Neuronal stem cell (in vitro differentiated cells): ENCODE data around the gene MYO10.

Experiments
- DNase-seq: peaks from one replicate; pipeline ENCODE4 v3.0.0-alpha.2; 2013; ENCODE audit warnings: low spot score
- H2AFZ ChIP-seq: one replicate; pipeline ENCODE4 v1.6.1; 2013; ENCODE audit warnings: mild to moderate bottlenecking, low read length, inconsistent platforms
- H2AK5ac ChIP-seq: 2 replicates; pipeline ENCODE4 v1.6.1; 2013; ENCODE audit warnings: low read depth, mild to moderate bottlenecking, inconsistent platforms, low read length, moderate library complexity, mixed read lengths
- H2BK120ac ChIP-seq: 2 replicates; pipeline ENCODE4 v1.6.1; 2013; ENCODE audit warnings: low read depth, mild to moderate bottlenecking, inconsistent platforms, low read length, moderate library complexity, mixed read lengths
- H2BK12ac ChIP-seq: one replicate; pipeline ENCODE4 v1.6.1; 2013; ENCODE audit warnings: low read length, inconsistent platforms
- H2BK15ac ChIP-seq: 2 replicates; pipeline ENCODE4 v1.6.1; 2013; ENCODE audit warnings: mild to moderate bottlenecking, low read length, inconsistent platforms, mixed read lengths
- H2BK5ac ChIP-seq: one replicate; pipeline ENCODE4 v1.6.1; 2013; ENCODE audit warnings: inconsistent platforms, mild to moderate bottlenecking, low read length, moderate library complexity
- H3K14ac ChIP-seq: one replicate; pipeline ENCODE4 v1.6.1; 2013; ENCODE audit warnings: low read length, inconsistent platforms
- H3K18ac ChIP-seq: 2 replicates; pipeline ENCODE4 v1.6.1; 2013; ENCODE audit warnings: low read length, inconsistent platforms
- H3K23ac ChIP-seq: 2 replicates; pipeline ENCODE4 v1.6.1; 2013; ENCODE audit warnings: low read depth, mild to moderate bottlenecking, mixed read lengths, low read length, inconsistent platforms; ENCODE audit not compliant: poor library complexity
- H3K27ac ChIP-seq: replicated peaks from 3 replicates; pipeline ENCODE4 v1.5.1; 2013; ENCODE audit warnings: low read length, inconsistent platforms
- H3K27me3 ChIP-seq, 3 experiments: 2 replicates each; pipeline ENCODE4 v1.6.1; 2013; ENCODE audit warnings: low read length in 3 of 3, mild to moderate bottlenecking in 2 of 3, inconsistent platforms in 1 of 3, low read depth in 1 of 3, mixed read lengths in 1 of 3, moderate library complexity in 1 of 3; ENCODE audit not compliant: control insufficient read depth in 3 of 3, insufficient read depth in 3 of 3
- H3K36me3 ChIP-seq, 2 donors: replicated peaks in 1 of 2; 2 replicates each; pipeline ENCODE4 v1.6.1; 2013; ENCODE audit warnings: low read length in 2 of 2; ENCODE audit not compliant: control insufficient read depth in 2 of 2, insufficient read depth in 2 of 2
- H3K4ac ChIP-seq: 2 replicates; pipeline ENCODE4 v1.6.1; 2013; ENCODE audit warnings: inconsistent platforms, mild to moderate bottlenecking, low read length, moderate library complexity
- H3K4me1 ChIP-seq, 2 donors: 1 replicate in 1 of 2; 2 replicates in 1 of 2; pipeline ENCODE4 v1.6.1; 2013; ENCODE audit warnings: low read length in 2 of 2, low read depth in 1 of 2; ENCODE audit not compliant: control insufficient read depth in 2 of 2, insufficient read depth in 1 of 2
- H3K4me2 ChIP-seq: one replicate; pipeline ENCODE4 v1.6.1; 2013; ENCODE audit warnings: mild to moderate bottlenecking, low read length, inconsistent platforms; ENCODE audit not compliant: insufficient read depth, poor library complexity, severe bottlenecking
- H3K4me3 ChIP-seq, 2 donors: 2 replicates each; pipeline ENCODE4 v1.5.1; 2013; ENCODE audit warnings: low read length in 2 of 2, mild to moderate bottlenecking in 2 of 2, inconsistent platforms in 1 of 2, moderate library complexity in 1 of 2
- H3K79me1 ChIP-seq: one replicate; pipeline ENCODE4 v1.6.1; 2013; ENCODE audit warnings: low read depth, mild to moderate bottlenecking, inconsistent platforms, low read length, moderate library complexity
- H3K9ac ChIP-seq: one replicate; pipeline ENCODE4 v1.6.1; 2013; ENCODE audit warnings: mild to moderate bottlenecking, low read depth, low read length, inconsistent platforms; ENCODE audit not compliant: poor library complexity
- H3K9me3 ChIP-seq, 2 donors: replicated peaks in 1 of 2; 2 replicates each; pipeline versions ENCODE3 to v1.6.1; 2013; ENCODE audit warnings: low read length in 2 of 2, mild to moderate bottlenecking in 2 of 2, inconsistent platforms in 1 of 2, low read depth in 1 of 2, mixed read lengths in 1 of 2, moderate library complexity in 1 of 2; ENCODE audit not compliant: control insufficient read depth in 2 of 2, insufficient read depth in 1 of 2
- H4K8ac ChIP-seq: one replicate; pipeline ENCODE4 v1.6.1; 2013; ENCODE audit warnings: low read depth, mild to moderate bottlenecking, inconsistent platforms, low read length, moderate library complexity
- H4K91ac ChIP-seq: one replicate; pipeline ENCODE4 v1.6.1; 2013; ENCODE audit warnings: low read length, low read depth, mild to moderate bottlenecking, inconsistent platforms; ENCODE audit not compliant: poor library complexity
- WGBS, 2 donors: extraction: QIAGEN DNeasy Blood & Tissue Kit; methylation state at CpG; one replicate each; pipeline ENCODE4 v1.1.7; 2013; ENCODE audit warnings: missing lambda C conversion rate in 2 of 2, mixed read lengths in 1 of 2; ENCODE audit not compliant: insufficient read length in 2 of 2, insufficient replicate concordance in 1 of 2; ENCODE audit errors: extremely low coverage in 2 of 2; 5-methylcytosine and 5-hydroxymethylcytosine counted together

MYO10 gene

DNA sequence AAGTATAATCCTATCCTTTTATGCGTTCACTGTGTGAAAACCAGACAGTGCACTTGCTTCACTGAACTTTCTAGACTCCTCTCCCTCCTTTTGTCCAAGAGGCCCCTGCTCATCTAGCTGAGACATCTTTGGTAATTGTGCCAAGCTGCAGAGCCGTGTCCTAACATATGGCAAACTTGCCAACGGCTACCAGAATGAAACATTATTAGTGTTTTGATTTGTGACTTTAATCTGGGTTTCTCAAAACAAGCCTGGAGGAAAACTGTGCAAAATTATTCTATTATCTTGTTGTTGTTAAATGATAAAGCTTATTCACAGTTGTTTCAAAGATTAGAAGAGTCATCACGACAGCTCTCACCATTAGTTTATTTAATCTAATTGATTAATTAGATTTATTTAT is 240.3 kb downstream of the MYO10 start:
- Histone ChIP-seq H3K27ac (no peak overlapping the region), H2BK120ac (no peak overlapping the region)
- WGBS, 2 donors: no CpG with 5 or more reads among the region's 4 CpGs

DNA sequence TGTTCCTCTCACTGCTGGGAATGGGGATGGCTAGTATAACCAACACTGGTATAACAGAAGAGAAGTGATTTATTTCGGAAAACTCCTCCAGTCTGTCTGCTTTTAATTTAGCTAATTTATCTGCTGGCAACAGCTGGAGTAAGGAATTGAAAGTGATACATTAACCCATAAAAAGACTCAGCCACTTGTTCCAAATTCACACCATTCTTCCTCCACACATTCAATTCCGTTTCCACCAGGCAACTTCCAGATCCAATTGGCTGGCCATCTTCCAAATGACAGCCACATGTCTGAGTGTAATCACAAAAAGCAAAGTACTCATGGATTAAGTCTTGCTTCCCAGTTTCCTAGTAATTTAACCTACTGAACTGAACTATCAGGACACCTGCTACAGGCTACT is 242.2 kb downstream of the MYO10 start:
- Histone ChIP-seq H3K4ac (no peak overlapping the region), H4K91ac (no peak overlapping the region), H2BK5ac (no peak overlapping the region), H3K14ac (no peak overlapping the region), H4K8ac (no peak overlapping the region), H3K27ac (no peak overlapping the region), H3K4me2 (no peak overlapping the region), H3K36me3 (peaks cover 37 to 92% of the 10 kb centered on the region in 2 donors), H2AK5ac (no peak overlapping the region), H3K27me3 (no peaks in the 10 kb centered on the region), H3K4me1 (no peaks in the 10 kb centered on the region), H3K23ac (no peak overlapping the region), H3K9me3 (peaks cover 0 to 3% of the 10 kb centered on the region in 2 donors), H2BK12ac (no peak overlapping the region), H2BK15ac (no peak overlapping the region), H3K18ac (no peak overlapping the region), H3K9ac (no peak overlapping the region), H3K79me1 (peaks cover 4% of the 10 kb centered on the region), H2BK120ac (no peak overlapping the region), H3K4me3 (no peak overlapping the region), H2AFZ (no peak overlapping the region)
- DNase-seq: no peak
- no CpG with 5 or more reads among the region's 2 CpGs for WGBS, 2 donors

More for the DNA sequence above, 240.3 kb downstream of the MYO10 start:
- DNase-seq: no peak
- no peak overlapping the region for H2BK12ac ChIP-seq
- no peak overlapping the region for H3K14ac ChIP-seq
- no peak overlapping the region for H3K4me3 ChIP-seq
- peaks cover 41 to 92% of the 10 kb centered on the region in 2 donors for H3K36me3 ChIP-seq
- H2AFZ ChIP-seq: no peak overlapping the region
- no peak overlapping the region for H2BK15ac ChIP-seq
- no peaks in the 10 kb centered on the region for H3K27me3 ChIP-seq
- no peak overlapping the region for H3K4ac ChIP-seq
- no peak overlapping the region for H3K4me2 ChIP-seq
- no peak overlapping the region for H2AK5ac ChIP-seq
- no peak overlapping the region for H4K91ac ChIP-seq
- H3K79me1 ChIP-seq: peaks cover under 1% of the 10 kb centered on the region
- H3K9me3 ChIP-seq: peaks cover 0 to 4% of the 10 kb centered on the region in 2 donors
- H2BK5ac ChIP-seq: no peak overlapping the region
- no peak overlapping the region for H4K8ac ChIP-seq
- H3K4me1 ChIP-seq: no peaks in the 10 kb centered on the region
- no peak overlapping the region for H3K18ac ChIP-seq
- H3K9ac ChIP-seq: no peak overlapping the region
- H3K23ac ChIP-seq: no peak overlapping the region

DNA sequence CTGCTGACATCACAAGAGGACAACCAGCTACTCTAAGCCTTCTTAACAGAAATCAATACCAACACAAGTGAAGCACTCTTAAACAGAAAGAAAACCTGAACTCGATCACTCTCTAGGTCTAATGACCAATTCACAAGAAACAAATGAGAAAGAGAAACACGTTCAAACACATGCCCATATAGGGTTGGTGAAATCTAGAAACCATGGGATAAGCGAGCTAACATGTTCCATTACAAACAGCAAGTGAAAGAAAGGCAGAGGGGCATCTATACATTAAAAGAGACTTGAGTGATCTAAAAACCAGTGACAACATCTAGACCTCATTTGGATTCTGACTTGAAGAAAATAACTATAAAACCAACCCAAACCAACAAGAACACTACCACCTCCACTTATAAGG is 244.4 kb downstream of the MYO10 start:
- no peak overlapping the region for H3K4me3 ChIP-seq
- H2AK5ac ChIP-seq: no peak overlapping the region
- H3K4me2 ChIP-seq: no peak overlapping the region
- H3K14ac ChIP-seq: no peak overlapping the region
- no peak overlapping the region for H2BK120ac ChIP-seq
- H2BK5ac ChIP-seq: no peak overlapping the region
- H2BK12ac ChIP-seq: no peak overlapping the region
- H3K79me1 ChIP-seq: peaks cover 4% of the 10 kb centered on the region
- H2BK15ac ChIP-seq: no peak overlapping the region
- H3K36me3 ChIP-seq: peaks cover 41 to 94% of the 10 kb centered on the region in 2 donors
- H3K27ac ChIP-seq: no peak overlapping the region
- H4K91ac ChIP-seq: no peak overlapping the region
- H3K9me3 ChIP-seq: peaks cover 0 to 1% of the 10 kb centered on the region in 2 donors
- H3K27me3 ChIP-seq: no peaks in the 10 kb centered on the region
- H4K8ac ChIP-seq: no peak overlapping the region
- no peak overlapping the region for H3K18ac ChIP-seq
- no peak for DNase-seq
- no CpG with 5 or more reads among the region's 3 CpGs for WGBS, 2 donors
- H3K4ac ChIP-seq: no peak overlapping the region
- no peak overlapping the region for H2AFZ ChIP-seq
- no peaks in the 10 kb centered on the region for H3K4me1 ChIP-seq
- no peak overlapping the region for H3K23ac ChIP-seq
- no peak overlapping the region for H3K9ac ChIP-seq

DNA sequence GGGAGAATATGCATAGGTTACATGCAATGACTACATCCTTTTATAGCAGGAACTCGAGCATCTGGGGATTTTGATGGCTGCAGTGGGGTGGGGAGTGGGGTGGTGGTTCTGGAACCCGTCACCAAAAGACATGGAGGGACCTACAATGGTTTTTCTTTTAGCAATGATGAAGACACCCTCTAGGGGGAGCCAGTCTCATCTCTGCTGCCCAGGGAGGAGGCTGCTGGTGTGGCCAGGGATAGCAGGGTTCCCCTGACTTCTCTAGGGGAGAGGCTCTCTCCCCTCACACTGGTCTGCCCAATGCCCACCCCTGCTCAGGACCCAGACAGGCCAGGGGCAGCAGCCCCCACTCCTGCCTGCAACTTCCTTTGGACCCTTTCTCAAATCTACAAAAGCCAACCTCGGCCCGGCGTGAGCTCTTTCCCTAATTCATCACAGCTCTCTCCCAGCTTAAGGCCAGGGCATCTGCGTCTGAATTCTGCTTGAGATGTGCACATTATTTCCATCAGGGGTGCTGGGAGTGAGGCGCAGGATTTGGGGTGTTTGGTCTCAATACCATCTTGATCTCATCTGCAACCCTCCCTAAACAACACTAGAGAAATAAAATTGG is 245.7 kb downstream of the MYO10 start:
- Histone ChIP-seq H3K9me3 (peaks cover 0 to 1% of the 10 kb centered on the region in 2 donors), H3K23ac (no peak overlapping the region), H3K4ac (no peak overlapping the region), H3K36me3 (peaks cover 43 to 94% of the 10 kb centered on the region in 2 donors), H3K4me1 (no peaks in the 10 kb centered on the region), H3K27ac (no peak overlapping the region), H2AK5ac (no peak overlapping the region), H3K4me2 (no peak overlapping the region), H3K9ac (no peak overlapping the region), H3K27me3 (no peaks in the 10 kb centered on the region), H2BK15ac (no peak overlapping the region), H3K18ac (no peak overlapping the region), H3K79me1 (peaks cover 4% of the 10 kb centered on the region), H3K4me3 (no peak overlapping the region), H2BK120ac (no peak overlapping the region), H4K8ac (no peak overlapping the region), H2BK12ac (no peak overlapping the region), H2BK5ac (no peak overlapping the region), H4K91ac (no peak overlapping the region), H3K14ac (no peak overlapping the region), H2AFZ (no peak overlapping the region)
- no CpG with 5 or more reads among the region's 7 CpGs for WGBS, 2 donors
- peak; percentile 67 for DNase-seq
